ENCODE results near the gene IFNB1. TPM values are rescaled to one million over a fixed set of nuclear protein-coding genes. Genes with fewer than 3 reads are reported as not detected.

IFNB1 gene
- 1 to 10 TPM in 1 of 2 experiments, under 1 TPM in 1; 0.87 to 1.1 TPM for total RNA-seq

DNA sequence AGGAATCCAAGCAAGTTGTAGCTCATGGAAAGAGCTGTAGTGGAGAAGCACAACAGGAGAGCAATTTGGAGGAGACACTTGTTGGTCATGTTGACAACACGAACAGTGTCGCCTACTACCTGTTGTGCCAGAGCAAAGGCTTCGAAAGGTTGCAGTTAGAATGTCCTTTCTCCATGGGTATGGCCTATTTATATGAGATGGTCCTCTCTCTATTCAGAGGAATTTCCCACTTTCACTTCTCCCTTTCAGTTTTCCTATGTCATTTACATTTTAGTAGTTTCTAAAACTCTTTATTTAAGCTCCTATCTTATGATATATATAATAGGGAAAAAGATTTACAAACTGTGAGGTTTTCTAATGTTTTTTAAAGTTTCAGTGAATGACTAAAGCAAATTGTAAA, at the start of gene IFNB1:
TSS of gene IFNB1 (minus strand) at position 162 of the 400 bp plus-strand sequence. CDS start at position 89, 73 bp downstream.
- CTCF ChIA-PET: interaction anchor here (1.3 to 2.8 kb wide), 5 partner anchors 19 to 453 kb away, joined by 4 to 37 read pairs (median 4); no protein-coding TSS in a partner anchor
- DNase-seq (no peak), ATAC-seq (no peak)
- H3K9me3 Mint-ChIP-seq: no peaks in the 10 kb centered on the region
- TF ChIP-seq, protein P1, sequence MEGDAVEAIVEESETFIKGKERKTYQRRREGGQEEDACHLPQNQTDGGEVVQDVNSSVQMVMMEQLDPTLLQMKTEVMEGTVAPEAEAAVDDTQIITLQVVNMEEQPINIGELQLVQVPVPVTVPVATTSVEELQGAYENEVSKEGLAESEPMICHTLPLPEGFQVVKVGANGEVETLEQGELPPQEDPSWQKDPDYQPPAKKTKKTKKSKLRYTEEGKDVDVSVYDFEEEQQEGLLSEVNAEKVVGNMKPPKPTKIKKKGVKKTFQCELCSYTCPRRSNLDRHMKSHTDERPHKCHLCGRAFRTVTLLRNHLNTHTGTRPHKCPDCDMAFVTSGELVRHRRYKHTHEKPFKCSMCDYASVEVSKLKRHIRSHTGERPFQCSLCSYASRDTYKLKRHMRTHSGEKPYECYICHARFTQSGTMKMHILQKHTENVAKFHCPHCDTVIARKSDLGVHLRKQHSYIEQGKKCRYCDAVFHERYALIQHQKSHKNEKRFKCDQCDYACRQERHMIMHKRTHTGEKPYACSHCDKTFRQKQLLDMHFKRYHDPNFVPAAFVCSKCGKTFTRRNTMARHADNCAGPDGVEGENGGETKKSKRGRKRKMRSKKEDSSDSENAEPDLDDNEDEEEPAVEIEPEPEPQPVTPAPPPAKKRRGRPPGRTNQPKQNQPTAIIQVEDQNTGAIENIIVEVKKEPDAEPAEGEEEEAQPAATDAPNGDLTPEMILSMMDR (IDR thresholded peaks at IDR 0.05): no peak
- no peak within 1 kb of the TSS for H3K27ac Mint-ChIP-seq
- peaks cover 2% of the 10 kb centered on the region for H3K27me3 Mint-ChIP-seq
- intact Hi-C loops (cut with micrococcal nuclease): no loop called here
- POLR2A ChIA-PET: no interaction called here
- peaks cover 27% of the 10 kb centered on the region for H3K4me1 Mint-ChIP-seq (ENCODE audit: low read depth)
- peaks cover 2% of the 10 kb centered on the region for H3K36me3 Mint-ChIP-seq (ENCODE audit: low read depth)
- no peak within 1 kb of the TSS for H3K4me3 Mint-ChIP-seq

DNA sequence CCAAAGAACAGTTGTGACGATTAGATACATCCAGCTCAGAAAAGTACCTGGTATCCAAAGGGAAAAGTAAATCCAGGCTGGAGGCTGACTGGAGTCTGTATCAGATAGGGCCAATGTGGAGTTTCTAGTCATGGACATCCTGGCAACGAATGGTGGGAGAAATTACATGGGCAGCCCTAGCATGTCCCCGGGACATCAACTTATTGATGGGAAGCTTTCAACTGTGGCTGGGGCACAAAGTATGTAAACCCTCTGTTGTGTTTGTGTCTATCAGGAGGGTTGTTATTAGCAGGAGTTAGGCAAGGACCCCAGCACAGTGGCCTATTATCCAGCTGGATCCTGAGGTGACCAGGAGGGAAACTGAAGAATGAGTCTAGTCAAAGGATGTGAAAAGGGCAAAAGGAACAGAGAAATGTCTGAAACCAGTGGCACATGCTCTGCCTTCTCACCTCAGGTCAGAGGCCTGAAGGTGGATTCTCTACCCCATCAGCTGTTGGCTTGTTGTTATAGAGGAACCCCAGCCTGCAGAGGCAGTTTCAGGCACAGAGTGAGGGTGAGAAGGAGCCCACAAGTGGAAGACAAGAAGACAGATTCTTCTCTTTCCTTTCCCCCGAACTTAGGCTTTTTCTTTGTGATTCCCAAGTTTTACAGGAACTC, 44.0 kb upstream of the IFNB1 start:
- DNase-seq (peak; percentile 56), ATAC-seq (peak; percentile 98)
- H3K4me3 Mint-ChIP-seq: no peak overlapping the region
- intact Hi-C loops (cut with micrococcal nuclease): no loop called here
- ChIA-PET CTCF (interaction anchor here (1.1 to 2.1 kb wide), 4 partner anchors 11 to 237 kb away, joined by 3 to 10 read pairs (median 3); no protein-coding TSS in a partner anchor), POLR2A (no interaction called here)
- H3K4me1 Mint-ChIP-seq (ENCODE audit: low read depth): peaks cover 14% of the 10 kb centered on the region
- H3K36me3 Mint-ChIP-seq (ENCODE audit: low read depth): no peaks in the 10 kb centered on the region
- H3K27ac Mint-ChIP-seq: no peak overlapping the region
- TF ChIP-seq, protein P1 (IDR thresholded peaks at IDR 0.05): no peak
- peaks cover 18% of the 10 kb centered on the region for H3K27me3 Mint-ChIP-seq
- H3K9me3 Mint-ChIP-seq: no peaks in the 10 kb centered on the region

DNA sequence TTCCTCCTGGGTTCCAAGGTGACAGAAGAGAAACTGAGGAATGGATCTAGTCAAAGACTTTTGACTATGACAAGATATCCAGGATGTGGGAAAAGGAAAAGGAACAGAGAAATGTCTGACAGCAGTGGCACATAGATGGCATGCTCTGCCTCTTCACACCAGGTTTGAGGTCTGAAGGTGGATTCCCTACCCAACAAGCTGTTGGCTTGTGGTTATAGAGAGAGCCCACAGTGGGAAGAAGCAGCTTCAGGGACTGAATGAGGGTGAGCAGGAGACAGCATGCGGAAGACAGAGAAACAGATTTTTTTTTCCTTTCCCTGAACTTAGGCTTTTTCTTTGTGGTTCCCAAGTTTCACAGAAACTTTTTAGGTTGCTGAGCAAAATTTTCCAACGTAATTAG, 43.3 kb upstream of the IFNB1 start:
- ChIA-PET CTCF (interaction anchor here (1.1 to 2.1 kb wide), 2 partner anchors 10 to 180 kb away, joined by 3 to 10 read pairs; no protein-coding TSS in a partner anchor), POLR2A (no interaction called here)
- Mint-ChIP-seq H3K9me3 (no peaks in the 10 kb centered on the region), H3K36me3 (ENCODE audit: low read depth) (no peaks in the 10 kb centered on the region), H3K27me3 (peaks cover 17% of the 10 kb centered on the region), H3K4me3 (no peak overlapping the region), H3K4me1 (ENCODE audit: low read depth) (peaks cover 14% of the 10 kb centered on the region), H3K27ac (no peak overlapping the region)
- ATAC-seq: peak; percentile 53
- peak; percentile 61 for DNase-seq
- TF ChIP-seq, protein P1 (IDR thresholded peaks at IDR 0.05): no peak
- intact Hi-C loops (cut with micrococcal nuclease): no loop called here

DNA sequence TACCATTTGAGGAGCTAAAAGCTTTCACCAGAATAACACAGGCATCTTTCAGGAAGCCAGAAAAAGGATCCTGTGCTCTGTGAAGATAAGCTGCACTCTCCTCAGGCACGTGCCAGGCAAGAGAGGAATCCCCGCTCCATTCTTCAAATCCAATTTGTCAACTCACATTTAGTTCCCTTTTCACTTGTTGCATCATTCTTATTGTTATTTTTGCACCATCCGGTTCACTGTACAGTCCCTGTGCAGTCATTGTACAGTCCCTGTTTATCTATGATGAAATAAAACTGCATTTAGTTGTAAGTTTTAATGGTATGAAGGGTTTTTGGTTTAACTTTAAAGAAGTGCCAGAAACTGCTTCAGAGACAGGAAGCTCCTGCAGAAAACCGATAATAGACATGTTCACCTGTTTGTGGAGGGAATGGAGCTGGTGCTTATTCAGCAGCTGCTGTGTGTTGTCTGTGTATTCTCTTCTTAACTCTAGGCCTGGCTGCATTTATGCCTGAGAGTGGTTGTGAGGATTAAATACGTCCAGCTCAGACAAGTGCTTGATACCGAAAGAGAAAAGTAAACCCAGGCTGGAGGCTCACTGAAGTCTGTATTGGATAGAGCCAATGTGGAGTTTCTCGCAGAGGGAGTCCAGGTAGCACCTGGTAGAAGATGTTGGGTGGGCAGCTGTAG, 41.5 kb upstream of the IFNB1 start:
- CTCF ChIA-PET: interaction anchor here (2.2 kb wide), 2 partner anchors 9 to 235 kb away, joined by 8 to 14 read pairs; no protein-coding TSS in a partner anchor
- no peak overlapping the region for H3K27ac Mint-ChIP-seq
- intact Hi-C loops (cut with micrococcal nuclease): loop anchor here (10.0 kb wide), 2 partner anchors 234 to 764 kb away; no protein-coding TSS in a partner anchor

More for the DNA sequence above, 41.5 kb upstream of the IFNB1 start:
- H3K36me3 Mint-ChIP-seq (ENCODE audit: low read depth): no peaks in the 10 kb centered on the region
- H3K4me1 Mint-ChIP-seq (ENCODE audit: low read depth): peaks cover 14% of the 10 kb centered on the region
- TF ChIP-seq, protein P1 (IDR thresholded peaks at IDR 0.05): no peak
- no peak overlapping the region for H3K4me3 Mint-ChIP-seq
- DNase-seq (no peak), ATAC-seq (no peak)
- no peaks in the 10 kb centered on the region for H3K9me3 Mint-ChIP-seq
- POLR2A ChIA-PET: interaction anchor here (0.5 kb wide), 1 partner anchor 620 kb away, joined by 3 read pairs; no protein-coding TSS in a partner anchor
- H3K27me3 Mint-ChIP-seq: peaks cover 13% of the 10 kb centered on the region

Data from activated CD8-positive, alpha-beta T cell treated with anti-CD3 and anti-CD28 coated beads for 36 hours (primary cell).